ENCODE results near the gene CNNM1. TPM values are rescaled to one million over a fixed set of nuclear protein-coding genes. Genes with fewer than 3 reads are reported as not detected.

CNNM1 gene
- total RNA-seq, 4 donors from 2014 or later: not detected

DNA sequence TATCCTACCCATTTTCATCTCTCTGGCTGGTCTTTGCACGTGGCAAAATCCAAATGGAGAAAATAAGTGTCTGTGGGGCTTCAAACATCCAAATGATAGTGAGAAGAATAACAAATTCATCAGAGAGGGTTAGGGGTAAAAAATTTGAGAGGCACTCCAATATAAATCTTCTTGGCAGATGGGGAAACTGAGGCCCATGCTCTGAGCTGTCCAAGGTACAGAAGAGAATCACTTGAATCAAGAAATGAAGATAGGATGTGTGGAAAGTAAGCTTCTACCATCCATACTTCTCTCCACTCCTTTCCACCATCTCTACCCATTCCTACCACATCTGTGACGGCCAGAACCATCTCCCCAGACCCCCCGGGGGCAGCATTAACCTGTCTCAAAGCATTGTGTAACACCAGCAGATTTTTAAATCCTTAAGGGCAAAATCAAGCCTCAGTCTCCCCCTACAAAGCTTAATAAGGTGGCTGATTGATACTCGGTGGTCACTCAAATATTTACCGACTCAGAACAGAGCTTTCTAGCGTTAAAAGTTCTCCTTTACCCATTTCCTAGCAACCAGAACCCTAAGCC is 100.5 kb downstream of the CNNM1 start:
- no peaks in the 10 kb centered on the region for H3K27me3 ChIP-seq
- no peaks in the 10 kb centered on the region for H3K36me3 ChIP-seq
- intact Hi-C loops (cut with DNase I; ENCODE audit: low total_unique reads) (loop anchor here (1.0 to 10.0 kb wide), 7 partner anchors 192 to 1932 kb away; partner anchors contain the start of genes COX15, CUTC, HIF1AN and MMS19), in situ Hi-C loops (cut with MboI; ENCODE audit: low sequenced_read_pairs in 4 of 4) (loop anchor here in 3 of 4 donors (5.0 to 25.0 kb wide), 4 partner anchors 185 to 305 kb away; partner anchors contain the start of genes COX15 (in 1 of the 3) and CUTC (in 1 of the 3))
- TF ChIP-seq, protein P1, sequence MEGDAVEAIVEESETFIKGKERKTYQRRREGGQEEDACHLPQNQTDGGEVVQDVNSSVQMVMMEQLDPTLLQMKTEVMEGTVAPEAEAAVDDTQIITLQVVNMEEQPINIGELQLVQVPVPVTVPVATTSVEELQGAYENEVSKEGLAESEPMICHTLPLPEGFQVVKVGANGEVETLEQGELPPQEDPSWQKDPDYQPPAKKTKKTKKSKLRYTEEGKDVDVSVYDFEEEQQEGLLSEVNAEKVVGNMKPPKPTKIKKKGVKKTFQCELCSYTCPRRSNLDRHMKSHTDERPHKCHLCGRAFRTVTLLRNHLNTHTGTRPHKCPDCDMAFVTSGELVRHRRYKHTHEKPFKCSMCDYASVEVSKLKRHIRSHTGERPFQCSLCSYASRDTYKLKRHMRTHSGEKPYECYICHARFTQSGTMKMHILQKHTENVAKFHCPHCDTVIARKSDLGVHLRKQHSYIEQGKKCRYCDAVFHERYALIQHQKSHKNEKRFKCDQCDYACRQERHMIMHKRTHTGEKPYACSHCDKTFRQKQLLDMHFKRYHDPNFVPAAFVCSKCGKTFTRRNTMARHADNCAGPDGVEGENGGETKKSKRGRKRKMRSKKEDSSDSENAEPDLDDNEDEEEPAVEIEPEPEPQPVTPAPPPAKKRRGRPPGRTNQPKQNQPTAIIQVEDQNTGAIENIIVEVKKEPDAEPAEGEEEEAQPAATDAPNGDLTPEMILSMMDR (IDR thresholded peaks at IDR 0.05 in 4 of 5, conservative IDR thresholded peaks at IDR 0.05 in 1 of 5): no peak
- H3K4me1 ChIP-seq: peaks cover 77 to 79% of the 10 kb centered on the region in 2 donors
- no peaks in the 10 kb centered on the region for H3K9me3 ChIP-seq
- peak overlapping the region; percentile 80 to 97 (median 94) for H3K4me3 ChIP-seq
- ATAC-seq (no peak), DNase-seq (no peak)
- H3K27ac ChIP-seq: peak overlapping the region; percentile 92 to 99 (median 98)

DNA sequence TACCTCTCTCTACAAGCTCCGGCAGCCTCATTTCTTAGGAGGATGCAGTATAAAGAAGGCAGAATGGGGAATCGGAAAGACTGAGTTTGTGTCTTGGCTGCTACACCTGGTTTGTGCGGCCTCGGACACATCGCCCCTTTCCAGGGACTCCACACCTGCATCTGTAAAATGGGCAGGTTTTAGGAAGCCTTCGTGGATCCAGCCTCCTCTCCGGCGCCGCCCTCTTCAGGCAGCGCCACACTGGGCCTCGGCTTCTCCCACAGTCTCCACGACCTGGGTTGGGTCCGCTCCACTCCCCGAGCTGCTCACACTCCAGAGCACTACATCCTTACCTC is 100.9 kb downstream of the CNNM1 start:
- ATAC-seq (peak in 1 of 2 donors; percentile 2), DNase-seq (peak in 1 of 2 donors; percentile 8)
- Histone ChIP-seq H3K27me3 (no peaks in the 10 kb centered on the region), H3K27ac (peak overlapping the region; percentile 92 to 99 (median 98)), H3K4me1 (peaks cover 74 to 79% of the 10 kb centered on the region in 2 donors), H3K4me3 (peak overlapping the region; percentile 80 to 97 (median 94)), H3K9me3 (no peaks in the 10 kb centered on the region), H3K36me3 (no peaks in the 10 kb centered on the region)
- no peak for TF ChIP-seq POLR2A (IDR thresholded peaks at IDR 0.05)
- TF ChIP-seq, protein P1 (IDR thresholded peaks at IDR 0.05 in 4 of 5, conservative IDR thresholded peaks at IDR 0.05 in 1 of 5): no peak
- intact Hi-C loops (cut with DNase I; ENCODE audit: low total_unique reads) (loop anchor here (1.0 to 10.0 kb wide), 7 partner anchors 191 to 1933 kb away; partner anchors contain the start of genes COX15, CUTC, HIF1AN and MMS19), in situ Hi-C loops (cut with MboI; ENCODE audit: low sequenced_read_pairs in 4 of 4) (loop anchor here in 3 of 4 donors (5.0 to 25.0 kb wide), 4 partner anchors 185 to 305 kb away; partner anchors contain the start of genes COX15 (in 1 of the 3) and CUTC (in 1 of the 3))

DNA sequence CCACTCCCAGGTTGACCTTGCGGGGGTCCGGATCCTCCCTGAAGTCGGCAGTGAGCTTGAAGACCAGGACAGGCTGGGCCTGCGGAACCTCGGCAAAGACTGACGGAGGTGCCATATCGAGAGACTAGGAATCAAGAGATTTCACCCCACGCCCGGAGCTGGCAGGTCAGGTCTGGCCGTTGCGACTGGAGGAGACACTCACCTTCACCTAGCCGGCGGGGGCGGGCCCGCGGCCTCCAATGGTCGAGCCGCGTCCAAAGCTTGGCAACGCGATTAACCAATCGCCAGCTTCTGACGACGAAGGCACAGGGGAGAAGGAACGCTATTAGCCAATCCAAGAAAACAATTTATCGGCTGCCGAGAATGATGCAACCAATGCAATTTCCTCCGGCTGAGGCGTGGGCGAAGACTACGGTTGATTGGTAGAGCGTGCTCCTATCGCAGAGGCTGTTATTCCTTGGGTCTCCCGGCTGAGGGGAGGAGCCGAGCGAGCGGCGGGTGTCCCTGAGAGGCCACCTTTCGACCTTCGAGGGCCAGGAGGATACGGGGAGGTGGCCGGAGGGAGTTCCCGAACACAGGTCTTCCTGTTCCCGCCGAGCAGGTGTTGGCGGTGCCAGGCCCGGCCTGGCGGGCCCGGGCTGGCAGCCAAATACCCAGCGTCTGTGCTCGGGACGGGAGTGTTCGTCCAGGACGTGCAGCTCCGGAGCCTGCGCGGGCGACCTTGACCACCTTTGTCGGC is 101.5 kb downstream of the CNNM1 start, which contains the start of gene GOT1:
Gene GOT1, minus strand, starts transcription at position 174 of the 739 bp plus-strand sequence. Its CDS starts 59 bp downstream, at position 115.
- intact Hi-C loops (cut with DNase I; ENCODE audit: low total_unique reads): loop anchor here (1.0 to 10.0 kb wide), 7 partner anchors 191 to 1933 kb away; partner anchors contain the start of genes COX15, CUTC, HIF1AN and MMS19
- TF ChIP-seq, protein P1 (IDR thresholded peaks at IDR 0.05 in 4 of 5, conservative IDR thresholded peaks at IDR 0.05 in 1 of 5): peak in 1 of 5 experiments; percentile 10
- peak; percentile 89 to 93 for TF ChIP-seq POLR2A (IDR thresholded peaks at IDR 0.05)
- in situ Hi-C loops (cut with MboI; ENCODE audit: low sequenced_read_pairs in 4 of 4): loop anchor here in 3 of 4 donors (5.0 to 25.0 kb wide), 4 partner anchors 184 to 304 kb away; partner anchors contain the start of genes COX15 (in 1 of the 3) and CUTC (in 1 of the 3)
- no peaks in the 10 kb centered on the region for H3K27me3 ChIP-seq
- H3K36me3 ChIP-seq: no peaks in the 10 kb centered on the region
- DNase-seq (peak; percentile 97 to 99), ATAC-seq (peak; percentile 92 to 97)
- H3K4me1 ChIP-seq: peaks cover 74 to 76% of the 10 kb centered on the region in 2 donors
- H3K9me3 ChIP-seq: no peaks in the 10 kb centered on the region
- peak within 1 kb of the TSS; percentile 81 to 97 (median 94) for H3K4me3 ChIP-seq
- peak within 1 kb of the TSS; percentile 96 to 99 (median 98) for H3K27ac ChIP-seq

- H3K4me1 ChIP-seq: peaks cover 75 to 76% of the 10 kb centered on the region in 2 donors
- H3K27ac ChIP-seq: peak overlapping the region; percentile 96 to 99 (median 98)
- intact Hi-C loops (cut with DNase I; ENCODE audit: low total_unique reads) (loop anchor here (2.0 to 10.0 kb wide), 6 partner anchors 281 to 1934 kb away; partner anchors contain the start of genes COX15, CUTC, HIF1AN and MMS19), in situ Hi-C loops (cut with MboI; ENCODE audit: low sequenced_read_pairs in 4 of 4) (loop anchor here in 3 of 4 donors (5.0 to 25.0 kb wide), 4 partner anchors 184 to 304 kb away; partner anchors contain the start of genes COX15 (in 1 of the 3) and CUTC (in 1 of the 3))
- no peaks in the 10 kb centered on the region for H3K9me3 ChIP-seq
- DNase-seq (peak; percentile 75 to 88), ATAC-seq (peak; percentile 50 to 67)
- TF ChIP-seq, protein P1 (IDR thresholded peaks at IDR 0.05 in 4 of 5, conservative IDR thresholded peaks at IDR 0.05 in 1 of 5): no peak
- no peak for TF ChIP-seq POLR2A (IDR thresholded peaks at IDR 0.05)
- H3K27me3 ChIP-seq: no peaks in the 10 kb centered on the region
- H3K4me3 ChIP-seq: peak overlapping the region; percentile 81 to 97 (median 94)
- H3K36me3 ChIP-seq: no peaks in the 10 kb centered on the region
Observed at GRCh38 chr10:99431190-99431760, 102.1 kb downstream of the CNNM1 start.

Data from gastrocnemius medialis (tissue), 4 donors.